ENCODE measurements around the gene STS.

Gene STS, protein sequence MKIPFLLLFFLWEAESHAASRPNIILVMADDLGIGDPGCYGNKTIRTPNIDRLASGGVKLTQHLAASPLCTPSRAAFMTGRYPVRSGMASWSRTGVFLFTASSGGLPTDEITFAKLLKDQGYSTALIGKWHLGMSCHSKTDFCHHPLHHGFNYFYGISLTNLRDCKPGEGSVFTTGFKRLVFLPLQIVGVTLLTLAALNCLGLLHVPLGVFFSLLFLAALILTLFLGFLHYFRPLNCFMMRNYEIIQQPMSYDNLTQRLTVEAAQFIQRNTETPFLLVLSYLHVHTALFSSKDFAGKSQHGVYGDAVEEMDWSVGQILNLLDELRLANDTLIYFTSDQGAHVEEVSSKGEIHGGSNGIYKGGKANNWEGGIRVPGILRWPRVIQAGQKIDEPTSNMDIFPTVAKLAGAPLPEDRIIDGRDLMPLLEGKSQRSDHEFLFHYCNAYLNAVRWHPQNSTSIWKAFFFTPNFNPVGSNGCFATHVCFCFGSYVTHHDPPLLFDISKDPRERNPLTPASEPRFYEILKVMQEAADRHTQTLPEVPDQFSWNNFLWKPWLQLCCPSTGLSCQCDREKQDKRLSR

DNA sequence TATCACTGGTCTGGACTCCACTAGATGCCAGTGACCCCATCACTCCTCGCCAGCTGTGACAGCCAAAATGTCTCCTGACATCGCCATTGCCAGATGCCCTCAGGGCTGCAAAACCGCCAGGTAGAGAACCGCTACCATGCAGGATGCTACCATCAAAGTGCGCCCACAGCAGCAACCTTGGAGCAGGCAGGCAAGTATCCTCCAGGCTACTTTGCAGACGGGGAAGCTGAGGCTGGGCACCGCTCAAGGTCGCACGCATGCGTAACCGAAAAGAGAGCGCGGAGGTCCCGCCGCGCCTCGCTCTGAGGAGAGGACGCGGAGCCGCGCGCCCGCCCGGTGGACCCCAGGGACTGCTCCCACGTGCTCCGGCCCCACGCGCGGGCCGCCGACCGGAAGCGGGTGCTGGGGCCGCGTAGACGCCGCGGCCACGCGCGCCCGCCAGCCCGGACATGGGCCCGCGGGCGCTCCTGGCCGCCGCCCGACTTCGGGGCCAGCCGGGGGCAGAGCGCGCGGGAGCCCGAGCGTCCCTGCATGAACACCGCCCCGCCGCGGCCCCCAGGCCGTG lies at the start of gene STS:
TSS of gene STS (plus strand) at position 300 of the 565 bp plus-strand sequence. CDS start 105,488 bp downstream, outside the sequence.
- Mint-ChIP-seq H3K36me3 (ENCODE audit: insufficient read depth) (peaks cover 21% of the 10 kb centered on the region), H3K27ac (ENCODE audit: low read depth) (peak within 1 kb of the TSS; percentile 83), H3K4me3 (peak within 1 kb of the TSS; percentile 81), H3K27me3 (no peaks in the 10 kb centered on the region), H3K9me3 (no peaks in the 10 kb centered on the region), H3K4me1 (peaks cover 11% of the 10 kb centered on the region)
- DNase-seq (ENCODE audit: low spot score in 2 of 2): peak in 1 of 2 donors; percentile 13
- ATAC-seq (replicated peaks; ENCODE audit: extremely low read depth, poor library complexity, severe bottlenecking): peak; percentile 33

DNA sequence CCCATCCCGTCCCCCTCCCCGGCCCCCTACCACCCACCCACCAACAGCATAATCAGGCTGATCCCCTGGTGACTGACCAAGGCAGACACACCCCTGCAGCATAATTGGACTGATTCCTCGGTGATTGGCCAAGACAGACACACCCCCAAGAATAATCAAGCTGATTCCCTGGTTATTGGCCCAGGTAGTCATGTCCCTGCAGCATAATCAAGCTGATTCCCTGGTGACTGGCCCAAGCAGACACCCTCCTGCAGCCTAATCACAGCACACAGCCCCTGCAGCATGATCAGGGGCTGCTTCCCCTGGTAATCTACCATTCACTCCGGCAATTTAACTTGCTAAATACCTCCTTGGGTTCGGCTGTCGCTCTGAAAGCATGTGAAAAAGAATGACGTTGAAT lies 47.5 kb upstream of the STS start:
- Mint-ChIP-seq H3K27me3 (no peaks in the 10 kb centered on the region), H3K36me3 (ENCODE audit: insufficient read depth) (peaks cover 6% of the 10 kb centered on the region)

GRCh38 chrX:7102119-7102518 lies 45.4 kb upstream of the STS start:
- H3K27ac Mint-ChIP-seq (ENCODE audit: low read depth): no peak overlapping the region
- H3K27me3 Mint-ChIP-seq: no peaks in the 10 kb centered on the region
- DNase-seq (ENCODE audit: low spot score in 2 of 2): no peak
- ATAC-seq (replicated peaks; ENCODE audit: extremely low read depth, poor library complexity, severe bottlenecking): no peak
- no peaks in the 10 kb centered on the region for H3K9me3 Mint-ChIP-seq
- peaks cover 7% of the 10 kb centered on the region for H3K36me3 Mint-ChIP-seq (ENCODE audit: insufficient read depth)
- peaks cover 5% of the 10 kb centered on the region for H3K4me1 Mint-ChIP-seq
- H3K4me3 Mint-ChIP-seq: no peak overlapping the region

More for the DNA sequence above, 47.5 kb upstream of the STS start:
- H3K4me3 Mint-ChIP-seq: no peak overlapping the region
- H3K27ac Mint-ChIP-seq (ENCODE audit: low read depth): no peak overlapping the region
- H3K9me3 Mint-ChIP-seq: no peaks in the 10 kb centered on the region
- no peak for ATAC-seq (replicated peaks; ENCODE audit: extremely low read depth, poor library complexity, severe bottlenecking)
- DNase-seq (ENCODE audit: low spot score in 2 of 2): no peak
- H3K4me1 Mint-ChIP-seq: peaks cover 5% of the 10 kb centered on the region

GRCh38 chrX:7106649-7107048 lies 40.9 kb upstream of the STS start:
- no peak for ATAC-seq (replicated peaks; ENCODE audit: extremely low read depth, poor library complexity, severe bottlenecking)
- no peaks in the 10 kb centered on the region for H3K27me3 Mint-ChIP-seq

GRCh38 chrX:7108030-7108429 lies 39.5 kb upstream of the STS start:
- Mint-ChIP-seq H3K4me3 (no peak overlapping the region), H3K27me3 (no peaks in the 10 kb centered on the region), H3K4me1 (peaks cover 18% of the 10 kb centered on the region), H3K27ac (ENCODE audit: low read depth) (peak overlapping the region; percentile 81), H3K9me3 (no peaks in the 10 kb centered on the region), H3K36me3 (ENCODE audit: insufficient read depth) (peaks cover 7% of the 10 kb centered on the region)
- DNase-seq (ENCODE audit: low spot score in 2 of 2) (no peak), ATAC-seq (replicated peaks; ENCODE audit: extremely low read depth, poor library complexity, severe bottlenecking) (no peak)

More at GRCh38 chrX:7106649-7107048, 40.9 kb upstream of the STS start:
- Mint-ChIP-seq H3K27ac (ENCODE audit: low read depth) (no peak overlapping the region), H3K36me3 (ENCODE audit: insufficient read depth) (peaks cover 7% of the 10 kb centered on the region), H3K9me3 (no peaks in the 10 kb centered on the region), H3K4me1 (peaks cover 18% of the 10 kb centered on the region), H3K4me3 (no peak overlapping the region)
- no peak for DNase-seq (ENCODE audit: low spot score in 2 of 2)

GRCh38 chrX:7109049-7109531 lies 38.4 kb upstream of the STS start:
- no peaks in the 10 kb centered on the region for H3K9me3 Mint-ChIP-seq
- no peak for ATAC-seq (replicated peaks; ENCODE audit: extremely low read depth, poor library complexity, severe bottlenecking)
- peaks cover 19% of the 10 kb centered on the region for H3K4me1 Mint-ChIP-seq

DNA sequence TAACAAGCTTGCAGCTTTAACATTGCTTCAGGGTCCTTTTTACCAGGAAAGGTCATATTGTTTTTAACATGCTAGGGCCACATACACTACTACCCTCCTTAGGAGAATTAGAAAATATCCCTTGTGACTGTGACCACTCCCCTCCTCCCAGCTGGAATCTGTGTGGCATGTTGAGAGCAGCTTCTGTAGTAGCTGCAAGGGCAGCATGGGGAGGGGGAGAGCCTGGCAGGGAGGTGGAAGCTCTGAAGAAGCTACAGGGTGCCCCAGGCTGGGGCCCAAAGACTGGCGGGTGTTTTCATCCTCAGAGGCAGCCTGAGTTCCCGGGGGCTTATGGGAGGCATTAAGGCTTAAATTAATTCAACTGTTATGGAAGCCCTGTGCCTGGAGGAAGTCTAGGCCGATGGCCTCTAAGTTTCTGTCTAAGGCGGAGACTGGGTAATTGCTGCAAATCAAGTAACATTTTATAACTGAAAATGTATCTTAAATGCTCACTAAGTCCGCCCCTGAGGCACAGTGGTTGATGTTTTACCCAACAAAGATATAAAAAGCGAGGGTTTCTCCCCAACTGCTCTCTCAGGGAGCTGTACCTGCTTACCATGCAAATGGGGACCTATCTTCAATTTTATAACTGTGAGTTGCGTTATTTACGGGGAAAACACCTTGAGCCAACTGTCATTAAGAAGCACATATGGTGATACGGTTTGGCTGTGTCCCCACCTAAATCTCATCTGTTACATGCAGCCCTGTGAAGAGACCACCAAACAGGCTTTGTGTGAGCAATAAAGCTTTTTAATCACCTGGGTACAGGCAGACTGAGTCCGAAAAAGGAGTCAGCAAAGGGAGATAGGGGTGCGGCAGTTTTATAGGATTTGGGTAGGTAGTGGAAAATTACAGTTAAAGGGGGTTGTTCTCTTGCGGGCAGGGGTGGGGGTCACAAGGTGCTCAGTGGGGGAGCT lies 37.4 kb upstream of the STS start:
- ATAC-seq (replicated peaks; ENCODE audit: extremely low read depth, poor library complexity, severe bottlenecking) (no peak), DNase-seq (ENCODE audit: low spot score in 2 of 2) (no peak)
- no peak overlapping the region for H3K4me3 Mint-ChIP-seq
- peaks cover 1% of the 10 kb centered on the region for H3K36me3 Mint-ChIP-seq (ENCODE audit: insufficient read depth)
- H3K27me3 Mint-ChIP-seq: no peaks in the 10 kb centered on the region
- H3K4me1 Mint-ChIP-seq: peaks cover 24% of the 10 kb centered on the region
- H3K27ac Mint-ChIP-seq (ENCODE audit: low read depth): peak overlapping the region; percentile 81
- no peaks in the 10 kb centered on the region for H3K9me3 Mint-ChIP-seq

More at GRCh38 chrX:7109049-7109531, 38.4 kb upstream of the STS start:
- Mint-ChIP-seq H3K27ac (ENCODE audit: low read depth) (peak overlapping the region; percentile 81), H3K27me3 (no peaks in the 10 kb centered on the region), H3K4me3 (no peak overlapping the region), H3K36me3 (ENCODE audit: insufficient read depth) (peaks cover 5% of the 10 kb centered on the region)
- no peak for DNase-seq (ENCODE audit: low spot score in 2 of 2)

- Mint-ChIP-seq H3K9me3 (no peaks in the 10 kb centered on the region), H3K27me3 (no peaks in the 10 kb centered on the region), H3K36me3 (ENCODE audit: insufficient read depth) (no peaks in the 10 kb centered on the region), H3K4me3 (no peak overlapping the region), H3K4me1 (peaks cover 24% of the 10 kb centered on the region), H3K27ac (ENCODE audit: low read depth) (peak overlapping the region; percentile 81)
- ATAC-seq (replicated peaks; ENCODE audit: extremely low read depth, poor library complexity, severe bottlenecking) (no peak), DNase-seq (ENCODE audit: low spot score in 2 of 2) (no peak)
Observed at GRCh38 chrX:7110821-7111276, 36.7 kb upstream of the STS start.

DNA sequence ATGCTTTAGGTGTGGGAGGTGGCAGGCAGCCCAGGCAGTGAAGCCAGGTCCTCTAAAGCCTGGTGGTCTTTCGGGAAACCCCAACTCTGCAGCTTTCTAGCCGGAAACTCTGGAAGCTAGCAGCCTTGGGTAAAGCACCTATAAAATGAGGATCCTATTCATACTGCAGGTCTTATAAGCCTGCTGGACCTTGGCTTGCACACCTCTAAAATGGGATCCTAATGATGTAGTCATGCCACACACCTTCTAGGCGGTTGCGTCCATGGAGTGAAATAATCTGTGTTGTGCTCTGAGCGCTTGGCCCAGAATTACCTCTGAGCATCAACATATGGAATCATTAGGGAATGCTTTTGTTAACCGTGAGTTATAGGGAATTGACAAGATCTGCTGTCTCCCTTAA lies 36.0 kb upstream of the STS start:
- H3K4me3 Mint-ChIP-seq: no peak overlapping the region
- H3K9me3 Mint-ChIP-seq: no peaks in the 10 kb centered on the region
- no peaks in the 10 kb centered on the region for H3K27me3 Mint-ChIP-seq
- H3K27ac Mint-ChIP-seq (ENCODE audit: low read depth): no peak overlapping the region
- peaks cover 24% of the 10 kb centered on the region for H3K4me1 Mint-ChIP-seq
- H3K36me3 Mint-ChIP-seq (ENCODE audit: insufficient read depth): no peaks in the 10 kb centered on the region
- ATAC-seq (replicated peaks; ENCODE audit: extremely low read depth, poor library complexity, severe bottlenecking) (no peak), DNase-seq (ENCODE audit: low spot score in 2 of 2) (no peak)

- Mint-ChIP-seq H3K36me3 (ENCODE audit: insufficient read depth) (no peaks in the 10 kb centered on the region), H3K4me3 (no peak overlapping the region), H3K4me1 (peaks cover 24% of the 10 kb centered on the region), H3K27me3 (no peaks in the 10 kb centered on the region), H3K27ac (ENCODE audit: low read depth) (no peak overlapping the region), H3K9me3 (no peaks in the 10 kb centered on the region)
- ATAC-seq (replicated peaks; ENCODE audit: extremely low read depth, poor library complexity, severe bottlenecking) (no peak), DNase-seq (ENCODE audit: low spot score in 2 of 2) (no peak)
Observed at GRCh38 chrX:7112071-7112470, 35.4 kb upstream of the STS start.

- no peaks in the 10 kb centered on the region for H3K9me3 Mint-ChIP-seq
- ATAC-seq (replicated peaks; ENCODE audit: extremely low read depth, poor library complexity, severe bottlenecking) (no peak), DNase-seq (ENCODE audit: low spot score in 2 of 2) (no peak)
- no peak overlapping the region for H3K27ac Mint-ChIP-seq (ENCODE audit: low read depth)
- H3K36me3 Mint-ChIP-seq (ENCODE audit: insufficient read depth): no peaks in the 10 kb centered on the region
- no peak overlapping the region for H3K4me3 Mint-ChIP-seq
- no peaks in the 10 kb centered on the region for H3K27me3 Mint-ChIP-seq
- peaks cover 18% of the 10 kb centered on the region for H3K4me1 Mint-ChIP-seq
Observed at GRCh38 chrX:7115557-7115956, 32.0 kb upstream of the STS start.

- H3K36me3 Mint-ChIP-seq (ENCODE audit: insufficient read depth): no peaks in the 10 kb centered on the region
- H3K27ac Mint-ChIP-seq (ENCODE audit: low read depth): no peak overlapping the region
- no peaks in the 10 kb centered on the region for H3K9me3 Mint-ChIP-seq
Observed at GRCh38 chrX:7116081-7116480, 31.4 kb upstream of the STS start.

More at GRCh38 chrX:7116081-7116480, 31.4 kb upstream of the STS start:
- H3K27me3 Mint-ChIP-seq: no peaks in the 10 kb centered on the region
- no peak for ATAC-seq (replicated peaks; ENCODE audit: extremely low read depth, poor library complexity, severe bottlenecking)
- no peak for DNase-seq (ENCODE audit: low spot score in 2 of 2)
- peaks cover 13% of the 10 kb centered on the region for H3K4me1 Mint-ChIP-seq
- H3K4me3 Mint-ChIP-seq: no peak overlapping the region

All from central memory CD8-positive, alpha-beta T cell (primary cell).